Endothelial cell of umbilical vein (primary cell): ENCODE results near the gene ZNF503.

Source experiments
- CTCF ChIP-seq, 2 donors: IDR thresholded peaks; 1 replicate in 1 of 2; 2 replicates in 1 of 2; pipeline ENCODE4 v1.5.1; 2011; ENCODE audit warnings: low read length in 2 of 2, mild to moderate bottlenecking in 2 of 2, moderate library complexity in 2 of 2, control low read depth in 1 of 2, inconsistent platforms in 1 of 2, low read depth in 1 of 2; ENCODE audit not compliant: insufficient read depth in 1 of 2; ENCODE audit errors: extremely low read depth in 1 of 2
- EZH2 ChIP-seq: IDR thresholded peaks from 2 replicates; pipeline ENCODE4 v1.6.1; 2012; ENCODE audit warnings: borderline replicate concordance, low read depth, mild to moderate bottlenecking, moderate library complexity, low read length, inconsistent platforms; ENCODE audit not compliant: severe bottlenecking
- GATA2 ChIP-seq: IDR thresholded peaks from 2 replicates; pipeline ENCODE4 v1.7.0; 2011; ENCODE audit warnings: low read depth, mild to moderate bottlenecking, moderate library complexity, mixed read lengths, low read length; ENCODE audit not compliant: insufficient read length, insufficient read depth
- MAX ChIP-seq: IDR thresholded peaks from 2 replicates; pipeline ENCODE4 v1.6.1; 2011; ENCODE audit not compliant: insufficient read depth, insufficient read length
- MYC ChIP-seq: IDR thresholded peaks from one replicate; pipeline ENCODE4 v1.6.1; 2011; ENCODE audit warnings: mild to moderate bottlenecking, low read depth, low read length
- POLR2A ChIP-seq: IDR thresholded peaks from 2 replicates; pipeline ENCODE4 v1.6.1; 2012; ENCODE audit warnings: low read depth, mild to moderate bottlenecking, control low read depth, low read length
- POLR2AphosphoS5 ChIP-seq: IDR thresholded peaks from 2 replicates; pipeline ENCODE4 v1.6.1; 2012; ENCODE audit warnings: low read depth, mild to moderate bottlenecking, control low read depth, low read length, moderate library complexity; ENCODE audit not compliant: insufficient read depth

DNA sequence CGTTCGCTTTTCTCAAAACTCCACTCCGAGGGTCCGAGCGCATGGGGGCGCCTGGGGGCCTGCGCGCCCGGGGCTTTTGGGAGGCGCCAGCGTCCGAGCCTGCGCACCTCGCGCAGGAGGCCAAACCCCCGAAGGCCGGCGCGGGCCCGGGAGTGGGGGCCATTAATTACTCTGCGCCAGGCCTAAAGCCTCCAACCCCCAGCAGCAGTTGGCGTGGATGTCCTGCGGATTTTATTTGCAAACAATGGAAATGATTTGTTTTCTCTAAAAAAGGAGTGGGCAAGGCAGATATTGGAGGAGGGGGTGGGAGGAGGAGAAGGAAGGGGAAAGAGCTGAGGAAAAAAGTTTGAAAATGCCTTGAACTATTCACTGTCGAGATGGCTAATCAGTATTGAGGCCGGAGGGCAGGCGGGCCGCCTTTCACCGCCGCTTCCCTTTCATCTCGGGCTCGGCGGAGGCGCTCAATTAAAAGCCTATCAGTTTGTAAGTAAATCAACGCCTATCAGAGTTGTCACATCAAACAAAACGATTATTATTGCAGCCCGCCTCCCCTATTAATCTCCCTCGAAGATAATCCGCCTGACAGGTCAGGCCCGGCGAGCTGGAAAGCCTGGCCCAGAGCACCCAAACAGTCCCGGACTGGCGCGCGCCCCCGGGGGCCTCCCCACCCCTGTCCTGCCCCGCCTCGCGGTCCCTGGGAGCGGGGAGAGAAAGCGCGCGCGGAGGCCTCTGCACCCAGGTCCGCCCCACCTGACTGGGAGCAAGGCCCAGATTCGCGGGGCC is 3.4 kb upstream of the ZNF503 start:
- TF ChIP-seq MYC (no peak), CTCF (IDR thresholded peaks at IDR 0.05; ENCODE audit: extremely low read depth in 1 of 2, insufficient read depth in 1 of 2, low read depth in 1 of 2, low read length in 2 of 2) (no peak), GATA2 (no peak), MAX (no peak), POLR2AphosphoS5 (no peak), POLR2A (no peak), EZH2 (peak; percentile 18)
